RWPE2 (cell line): Measurements from ENCODE around the gene CNOT1.

ENCODE experiments used
- ATAC-seq: fragments of 200-7000 bp; cut with Tn5 transposase; 3 replicates; pipeline ENCODE4 v1.9.1; 2021; ENCODE audit warnings: low read depth
- DNase-seq: peaks from one replicate; pipeline ENCODE4 v3.0.0-alpha.2; 2020; ENCODE audit warnings: low spot score
- H3K27ac ChIP-seq: fragments of 450-650 bp; 2 replicates; pipeline ENCODE4 v1.5.1; 2017; ENCODE audit warnings: mild to moderate bottlenecking; ENCODE audit not compliant: poor library complexity, severe bottlenecking
- H3K27me3 ChIP-seq: fragments of 250-450 bp; sonication (Bioruptor Pico); 2 replicates; pipeline ENCODE4 v1.5.1; 2021; ENCODE audit warnings: mild to moderate bottlenecking, moderate library complexity; ENCODE audit not compliant: insufficient read depth, poor library complexity, severe bottlenecking
- H3K36me3 ChIP-seq: fragments of 250-450 bp; sonication (Bioruptor Pico); 2 replicates; pipeline ENCODE4 v1.5.1; 2020; ENCODE audit warnings: low read depth, mild to moderate bottlenecking, moderate library complexity
- H3K4me1 ChIP-seq: fragments of 250-450 bp; sonication (Bioruptor Pico); 2 replicates; pipeline ENCODE4 v1.5.1; 2021; ENCODE audit warnings: mild to moderate bottlenecking, moderate library complexity; ENCODE audit not compliant: insufficient read depth, poor library complexity, severe bottlenecking
- H3K4me3 ChIP-seq: fragments of 250-450 bp; sonication (Bioruptor Pico); 2 replicates; pipeline ENCODE4 v1.5.1; 2021; ENCODE audit warnings: mild to moderate bottlenecking, moderate library complexity; ENCODE audit not compliant: severe bottlenecking
- H3K9me3 ChIP-seq: fragments of 250-450 bp; sonication (Bioruptor Pico); 2 replicates; pipeline ENCODE4 v1.5.1; 2021; ENCODE audit warnings: mild to moderate bottlenecking, moderate library complexity; ENCODE audit not compliant: severe bottlenecking
- CTCF ChIP-seq: fragments of 450-650 bp; IDR thresholded peaks from one replicate; pipeline ENCODE4 v1.5.1; 2017; ENCODE audit warnings: mild to moderate bottlenecking, moderate library complexity; ENCODE audit not compliant: poor library complexity, severe bottlenecking

The CNOT1 gene

DNA sequence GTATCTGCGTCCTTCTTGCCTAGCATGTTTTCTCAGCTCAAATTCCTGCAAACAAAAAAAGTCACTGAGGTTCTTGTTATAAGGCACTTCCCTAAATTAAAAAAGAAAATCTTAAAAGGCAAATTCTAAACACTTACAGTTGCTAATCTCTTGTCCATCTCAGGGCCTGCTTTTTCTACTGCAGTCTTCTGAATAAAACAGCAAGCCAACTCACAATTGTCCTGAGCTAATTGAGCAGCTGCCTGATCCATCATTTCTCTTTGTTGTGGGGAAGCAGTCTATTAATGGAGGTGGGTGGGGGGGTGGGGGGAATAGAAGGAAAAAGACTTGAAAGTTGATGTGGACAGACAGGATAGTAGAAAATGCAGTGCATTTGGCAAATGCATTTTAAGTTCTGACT is 87.3 kb downstream of the CNOT1 start:
- Histone ChIP-seq H3K4me1 (no peaks in the 10 kb centered on the region), H3K27ac (no peak overlapping the region), H3K27me3 (no peaks in the 10 kb centered on the region), H3K36me3 (peaks cover 98% of the 10 kb centered on the region), H3K4me3 (no peak overlapping the region), H3K9me3 (no peaks in the 10 kb centered on the region)
- TF ChIP-seq CTCF = no peak
- DNase-seq (no peak), ATAC-seq (no peak)

DNA sequence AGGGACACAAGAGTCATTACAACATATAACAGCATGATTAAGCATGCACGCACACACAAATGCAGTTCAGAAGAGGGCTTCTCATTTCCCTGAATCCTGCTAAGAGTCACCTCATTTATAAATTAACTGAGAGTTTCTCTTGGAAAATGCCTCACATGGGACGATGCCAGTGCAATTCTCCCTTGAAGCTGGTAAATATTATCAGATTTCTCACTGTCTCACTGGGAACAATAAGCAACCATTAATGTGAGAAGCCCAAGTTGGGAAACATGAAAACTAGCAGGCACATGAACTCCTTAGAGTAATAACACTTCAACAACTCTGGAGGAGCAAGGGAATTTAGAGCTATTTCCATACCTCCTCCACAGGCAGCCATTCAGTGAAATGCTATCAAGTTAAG is 87.9 kb downstream of the CNOT1 start:
- no peak for ATAC-seq
- no peaks in the 10 kb centered on the region for H3K9me3 ChIP-seq
- H3K4me1 ChIP-seq = no peaks in the 10 kb centered on the region
- no peak for DNase-seq
- no peak overlapping the region for H3K27ac ChIP-seq
- H3K4me3 ChIP-seq = no peak overlapping the region
- no peak for TF ChIP-seq CTCF
- H3K36me3 ChIP-seq = peaks cover 98% of the 10 kb centered on the region
- H3K27me3 ChIP-seq = no peaks in the 10 kb centered on the region

DNA sequence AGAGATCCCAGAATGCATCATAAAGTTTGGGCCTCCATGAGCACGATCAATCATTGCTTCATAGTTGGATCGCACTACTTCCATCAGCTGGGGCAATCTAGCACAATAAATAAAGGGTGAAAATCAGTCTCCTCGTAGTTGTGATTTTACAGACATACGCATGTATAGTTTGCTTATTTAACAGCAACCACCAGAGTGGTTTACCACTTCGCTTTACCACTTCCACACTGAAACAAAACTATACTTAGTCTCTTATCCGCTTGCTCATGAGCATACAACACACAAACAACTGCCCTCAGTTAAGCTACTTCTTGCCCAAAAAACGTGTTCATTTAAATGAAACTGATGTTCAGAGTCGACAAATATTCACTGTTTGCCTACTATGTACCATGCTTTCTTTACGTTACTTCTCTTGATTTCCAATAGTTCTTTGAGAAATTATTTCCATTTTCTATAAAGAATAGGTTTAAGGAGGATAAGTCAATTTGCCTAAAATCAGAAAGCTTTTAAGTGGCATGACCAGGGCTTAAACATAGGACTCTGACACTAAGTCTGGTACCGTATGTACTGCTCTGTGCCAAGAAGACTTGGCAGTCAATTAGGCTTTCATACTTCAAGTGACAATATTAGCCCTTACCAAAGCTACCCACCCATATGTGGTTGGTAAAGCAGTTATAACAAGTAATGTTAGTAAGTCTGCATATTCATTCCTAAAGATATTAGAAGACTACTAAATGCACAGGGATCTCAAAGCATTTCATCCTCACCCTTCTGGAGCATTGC is 92.3 kb downstream of the CNOT1 start:
- Histone ChIP-seq H3K9me3 (no peaks in the 10 kb centered on the region), H3K4me1 (no peaks in the 10 kb centered on the region), H3K27ac (no peak overlapping the region), H3K36me3 (peaks cover 100% of the 10 kb centered on the region), H3K27me3 (no peaks in the 10 kb centered on the region), H3K4me3 (no peak overlapping the region)
- TF ChIP-seq CTCF = no peak
- no peak for ATAC-seq
- no peak for DNase-seq

- TF ChIP-seq CTCF = no peak
- no peaks in the 10 kb centered on the region for H3K27me3 ChIP-seq
- no peak overlapping the region for H3K4me3 ChIP-seq
- H3K27ac ChIP-seq = no peak overlapping the region
- ATAC-seq (no peak), DNase-seq (no peak)
- H3K4me1 ChIP-seq = no peaks in the 10 kb centered on the region
- no peaks in the 10 kb centered on the region for H3K9me3 ChIP-seq
- H3K36me3 ChIP-seq = peaks cover 100% of the 10 kb centered on the region
Measured at GRCh38 chr16:58536278-58536677, 93.3 kb downstream of the CNOT1 start.

- DNase-seq (no peak), ATAC-seq (no peak)
- Histone ChIP-seq H3K27ac (no peak overlapping the region), H3K4me1 (no peaks in the 10 kb centered on the region), H3K36me3 (peaks cover 100% of the 10 kb centered on the region), H3K27me3 (no peaks in the 10 kb centered on the region), H3K4me3 (no peak overlapping the region), H3K9me3 (no peaks in the 10 kb centered on the region)
- no peak for TF ChIP-seq CTCF
Measured at GRCh38 chr16:58535100-58535499, 94.5 kb downstream of the CNOT1 start.
